GM23338 (cell line): ENCODE results near the gene C1R. TPM values are rescaled to one million over a fixed set of nuclear protein-coding genes. Genes with fewer than 3 reads are reported as not detected.

Experiments
- ATAC-seq: fragments of 200-7000 bp; cut with Tn5 transposase; 3 replicates; pipeline ENCODE4 v1.9.1; 2020
- DNase-seq: peaks from one replicate; pipeline ENCODE4 v3.0.0-alpha.2; 2015; ENCODE audit warnings: low spot score
- H2AFZ ChIP-seq: fragments of 200-600 bp; sonication (generic); 2 replicates; pipeline ENCODE4 v1.8.0; 2016; ENCODE audit warnings: antibody characterized with exemption, mild to moderate bottlenecking, moderate library complexity
- H3F3A ChIP-seq: fragments of 200-600 bp; sonication (generic); replicated peaks from 2 replicates; pipeline ENCODE4 v1.8.0; 2017; ENCODE audit warnings: antibody characterized with exemption, mixed run types, low read depth
- H3K27ac ChIP-seq: fragments of 200-600 bp; sonication (generic); 2 replicates; pipeline ENCODE4 v1.6.1; 2016; ENCODE audit warnings: low read depth
- H3K27me3 ChIP-seq: fragments of 200-600 bp; sonication (generic); 2 replicates; pipeline ENCODE4 v1.8.0; 2016; ENCODE audit warnings: mild to moderate bottlenecking, mixed run types, moderate library complexity; ENCODE audit not compliant: insufficient read depth
- H3K36me3 ChIP-seq: fragments of 200-600 bp; sonication (generic); 2 replicates; pipeline ENCODE4 v1.8.0; 2016; ENCODE audit warnings: mild to moderate bottlenecking; ENCODE audit not compliant: insufficient read depth
- H3K4me1 ChIP-seq: fragments of 200-600 bp; sonication (generic); 2 replicates; pipeline ENCODE4 v1.8.0; 2016; ENCODE audit warnings: mild to moderate bottlenecking, moderate library complexity; ENCODE audit not compliant: insufficient read depth
- H3K4me2 ChIP-seq: fragments of 200-600 bp; sonication (generic); 2 replicates; pipeline ENCODE4 v1.7.1; 2017; ENCODE audit warnings: mixed run types
- H3K4me3 ChIP-seq: fragments of 200-600 bp; sonication (generic); 2 replicates; pipeline ENCODE4 v1.6.1; 2016; ENCODE audit warnings: mixed run types
- H3K79me2 ChIP-seq: fragments of 200-600 bp; sonication (generic); replicated peaks from 2 replicates; pipeline ENCODE4 v1.8.0; 2017; ENCODE audit warnings: mild to moderate bottlenecking; ENCODE audit not compliant: insufficient read depth
- H3K9me2 ChIP-seq: fragments of 200-600 bp; sonication (generic); 2 replicates; pipeline ENCODE4 v1.8.0; 2017; ENCODE audit not compliant: insufficient read depth
- H4K20me1 ChIP-seq: fragments of 200-600 bp; sonication (generic); replicated peaks from 2 replicates; pipeline ENCODE4 v1.8.0; 2017; ENCODE audit warnings: mild to moderate bottlenecking; ENCODE audit not compliant: insufficient read depth
- H3K27ac Mint-ChIP-seq: 2 replicates; pipeline ENCODE4 v1.8.0; 2020; ENCODE audit warnings: inconsistent platforms, mild to moderate bottlenecking, moderate library complexity, mixed read lengths
- H3K27me3 Mint-ChIP-seq: 3 replicates; pipeline ENCODE4 v1.8.0; 2022; ENCODE audit warnings: low read depth, mild to moderate bottlenecking, moderate library complexity, mixed read lengths, inconsistent platforms; ENCODE audit not compliant: insufficient read depth, poor library complexity
- H3K36me3 Mint-ChIP-seq: 3 replicates; pipeline ENCODE4 v1.8.0; 2021; ENCODE audit warnings: low read depth, mild to moderate bottlenecking, inconsistent platforms, moderate library complexity, mixed read lengths
- H3K4me1 Mint-ChIP-seq: 3 replicates; pipeline ENCODE4 v1.8.0; 2020; ENCODE audit warnings: mild to moderate bottlenecking, inconsistent platforms, mixed read lengths
- H3K4me3 Mint-ChIP-seq: 3 replicates; pipeline ENCODE4 v1.8.0; 2021; ENCODE audit warnings: moderate library complexity, mild to moderate bottlenecking, inconsistent platforms, mixed read lengths
- H3K9me3 Mint-ChIP-seq: 3 replicates; pipeline ENCODE4 v1.8.0; 2020; ENCODE audit warnings: moderate library complexity, mild to moderate bottlenecking, inconsistent platforms, mixed read lengths
- EZH2 ChIP-seq: fragments of 200-600 bp; sonication (generic); IDR thresholded peaks from one replicate; pipeline ENCODE4 v1.8.0; 2017; ENCODE audit warnings: antibody characterized with exemption, mild to moderate bottlenecking, low read depth; ENCODE audit not compliant: unreplicated experiment
- EZH2phosphoT487 ChIP-seq: fragments of 200-600 bp; sonication (generic); IDR thresholded peaks from one replicate; pipeline ENCODE4 v1.8.1; 2018; ENCODE audit warnings: antibody characterized with exemption; ENCODE audit not compliant: unreplicated experiment
- REST ChIP-seq: IDR thresholded peaks from one replicate; pipeline ENCODE4 v1.6.1; 2018; ENCODE audit warnings: antibody characterized with exemption; ENCODE audit not compliant: unreplicated experiment
- ZNF114 ChIP-seq: fragments of 250-450 bp; sonication (Bioruptor Pico); IDR thresholded peaks from 2 replicates; pipeline ENCODE4 v1.5.0; 2020; ENCODE audit warnings: mild to moderate bottlenecking, moderate library complexity
- ZNF331 ChIP-seq: fragments of 250-450 bp; sonication (Bioruptor Pico); IDR thresholded peaks from 2 replicates; pipeline ENCODE4 v1.5.0; 2020; ENCODE audit warnings: low read depth, mild to moderate bottlenecking, moderate library complexity
- ZNF462 ChIP-seq: fragments of 250-450 bp; sonication (Bioruptor Pico); IDR thresholded peaks from 2 replicates; pipeline ENCODE4 v1.5.0; 2020; ENCODE audit warnings: mild to moderate bottlenecking, moderate library complexity
- polyA plus RNA-seq: library from polyadenylated mRNA; unstranded; fragments of >200 nt; fragmentation: Nextera tagmentation; extraction: Ambion mirVana; gene quantifications from 2 replicates; pipeline ENCODE4 v1.2.1, GENCODE V29; 2016
- total RNA-seq: library from RNA; depleted of rRNA; stranded (reverse); fragments of >200 nt; shearing (Covaris generic); gene quantifications from 2 replicates; pipeline ENCODE4 v1.2.3, GENCODE V29; 2014

The C1R gene
- total and polyA plus RNA-seq, 2 experiments from 2014 or later = 6.4 to 8.8 TPM

GRCh38 chr12:7073946-7074345 is 18.3 kb downstream of the C1R start:
- H3K36me3 Mint-ChIP-seq = no peaks in the 10 kb centered on the region
- no peak for DNase-seq
- no peak for ATAC-seq
- no peaks in the 10 kb centered on the region for H3K4me1 ChIP-seq
- no peaks in the 10 kb centered on the region; the same call in 1 of the 2 replicates for H3K9me2 ChIP-seq
- no peaks in the 10 kb centered on the region for H3K4me1 Mint-ChIP-seq
- no peak overlapping the region for H3K27ac Mint-ChIP-seq
- H3K4me3 ChIP-seq = no peak overlapping the region
- no peaks in the 10 kb centered on the region for H3K36me3 ChIP-seq
- no peak overlapping the region for H3K4me3 Mint-ChIP-seq
- no peaks in the 10 kb centered on the region for H3K9me3 Mint-ChIP-seq
- no peaks in the 10 kb centered on the region for H3K79me2 ChIP-seq
- no peak overlapping the region for H3K4me2 ChIP-seq
- peak overlapping the region; percentile 18 for H2AFZ ChIP-seq
- no peak for TF ChIP-seq ZNF331
- TF ChIP-seq EZH2phosphoT487 = no peak
- no peak for TF ChIP-seq REST
- TF ChIP-seq ZNF114 = no peak
- TF ChIP-seq EZH2 = no peak
- TF ChIP-seq ZNF462 (CRISPR knock-in tag) = no peak
- H4K20me1 ChIP-seq = no peaks in the 10 kb centered on the region
- no peaks in the 10 kb centered on the region for H3K27me3 ChIP-seq
- H3K27me3 Mint-ChIP-seq = no peaks in the 10 kb centered on the region
- H3F3A ChIP-seq = no peaks in the 10 kb centered on the region
- H3K27ac ChIP-seq = no peak overlapping the region
